ENCODE results near the gene NONO.
"Not testable (repeated sequence)": the region's sequence is repeated elsewhere in the genome, so short reads cannot be mapped to it uniquely, and the experiment has no call there.

Gene NONO

DNA sequence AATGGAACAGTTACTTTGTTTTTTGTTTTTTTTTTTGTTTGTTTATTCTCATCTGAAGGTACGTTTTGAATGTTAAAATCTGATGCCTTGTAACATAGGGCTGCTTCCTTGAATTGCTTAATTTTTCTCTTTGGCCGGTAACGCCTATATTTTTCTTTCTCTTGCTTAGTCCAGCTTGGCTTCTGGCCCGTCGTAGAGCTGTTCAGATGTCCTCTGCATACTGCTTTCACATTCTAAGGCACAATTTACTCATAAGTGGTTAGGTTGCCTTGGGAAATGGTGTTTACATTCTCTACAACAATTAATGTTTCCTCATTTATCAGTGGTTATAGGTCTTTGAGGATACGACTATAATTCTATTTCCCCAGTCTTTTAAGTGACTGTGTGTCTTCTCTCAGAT lies 7.9 kb downstream of the NONO start:
- no peak overlapping the region for H3K4me3 ChIP-seq (ENCODE audit: control insufficient read depth, low read depth, low read length)
- no peak for DNase-seq (ENCODE audit: low read depth)
- TF ChIP-seq CTCF (IDR thresholded peaks at IDR 0.05; ENCODE audit: control insufficient read depth, insufficient read depth, low read depth, low read length, missing control alignments), result no peak

- TF ChIP-seq CTCF (IDR thresholded peaks at IDR 0.05; ENCODE audit: control insufficient read depth, insufficient read depth, low read depth, low read length, missing control alignments), result no peak
- no peak for DNase-seq (ENCODE audit: low read depth)
- H3K4me3 ChIP-seq (ENCODE audit: control insufficient read depth, low read depth, low read length), result no peak overlapping the region
These were observed 9.4 kb downstream of the NONO start for GRCh38 chrX:71292669-71293365.

GRCh38 chrX:71296806-71297205 lies 13.4 kb downstream of the NONO start:
- no peak for TF ChIP-seq CTCF (IDR thresholded peaks at IDR 0.05; ENCODE audit: control insufficient read depth, insufficient read depth, low read depth, low read length, missing control alignments)
- no peak for DNase-seq (ENCODE audit: low read depth)
- no peak overlapping the region for H3K4me3 ChIP-seq (ENCODE audit: control insufficient read depth, low read depth, low read length)

GRCh38 chrX:71298119-71298518 lies 14.7 kb downstream of the NONO start:
- DNase-seq (ENCODE audit: low read depth), result no peak
- H3K4me3 ChIP-seq (ENCODE audit: control insufficient read depth, low read depth, low read length), result no peak overlapping the region
- no peak for TF ChIP-seq CTCF (IDR thresholded peaks at IDR 0.05; ENCODE audit: control insufficient read depth, insufficient read depth, low read depth, low read length, missing control alignments)

DNA sequence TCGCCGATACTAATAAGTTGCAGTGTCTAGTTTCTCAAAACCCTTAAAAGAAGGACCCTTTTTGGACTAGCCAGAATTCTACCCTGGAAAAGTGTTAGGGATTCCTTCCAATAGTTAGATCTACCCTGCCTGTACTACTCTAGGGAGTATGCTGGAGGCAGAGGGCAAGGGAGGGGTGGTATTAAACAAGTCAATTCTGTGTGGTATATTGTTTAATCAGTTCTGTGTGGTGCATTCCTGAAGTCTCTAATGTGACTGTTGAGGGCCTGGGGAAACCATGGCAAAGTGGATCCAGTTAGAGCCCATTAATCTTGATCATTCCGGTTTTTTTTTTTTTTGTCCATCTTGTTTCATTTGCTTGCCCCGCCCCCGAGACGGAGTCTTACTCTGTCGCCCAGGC lies 16.6 kb downstream of the NONO start:
- DNase-seq (ENCODE audit: low read depth), result not testable (repeated sequence)

DNA sequence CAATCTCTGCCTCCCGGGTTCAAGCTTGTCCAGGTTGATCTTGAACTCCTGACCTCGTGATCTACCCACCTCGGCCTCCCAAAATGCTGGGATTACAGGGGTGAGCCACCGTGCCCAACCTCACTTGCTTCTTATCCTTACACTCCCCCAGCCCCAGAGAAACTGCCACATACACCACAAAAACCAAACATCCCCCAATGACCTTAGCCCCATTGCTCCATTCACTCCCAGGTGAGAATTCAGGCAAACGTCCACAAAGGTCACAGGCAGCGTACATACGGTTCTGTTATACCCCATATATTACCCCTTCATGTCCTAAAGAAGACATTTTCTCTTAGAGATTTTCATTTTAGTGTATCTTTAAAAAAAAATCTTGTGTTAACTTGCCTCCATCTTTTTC lies 17.1 kb downstream of the NONO start:
- not testable (repeated sequence) for DNase-seq (ENCODE audit: low read depth); H3K4me3 ChIP-seq (ENCODE audit: control insufficient read depth, low read depth, low read length)

More for the DNA sequence above, 16.6 kb downstream of the NONO start:
- H3K4me3 ChIP-seq (ENCODE audit: control insufficient read depth, low read depth, low read length), result not testable (repeated sequence)

GRCh38 chrX:71301195-71301924 lies 17.9 kb downstream of the NONO start, which contains the start of gene ITGB1BP2:
Gene ITGB1BP2, plus strand, starts transcription at chrX:71301750. Its CDS starts 57 bp downstream, at chrX:71301807.
- no peak for DNase-seq (ENCODE audit: low read depth)
- no peak for TF ChIP-seq CTCF (IDR thresholded peaks at IDR 0.05; ENCODE audit: control insufficient read depth, insufficient read depth, low read depth, low read length, missing control alignments)
- no peak within 1 kb of the TSS for H3K4me3 ChIP-seq (ENCODE audit: control insufficient read depth, low read depth, low read length)
